Activated CD8-positive, alpha-beta T cell treated with anti-CD3 and anti-CD28 coated beads, Interleukin-2, amount 10 ng/mL, durations not matched to agents 7 days and 5 days (primary cell): ENCODE measurements around the gene PITPNM1. TPM values are rescaled to one million over a fixed set of nuclear protein-coding genes. Genes with fewer than 3 reads are reported as not detected.

ENCODE experiments used
- ATAC-seq: fragments of 150-1000 bp; cut with Tn5 transposase; one replicate; pipeline ENCODE4 v1.10.0; 2021; ENCODE audit warnings: moderate library complexity
- CTCF ChIA-PET: fragments of 350-600 bp; sonication (Branson Sonifier 250); formaldehyde crosslinking; loops from one replicate; lab custom pipeline; 2021; ENCODE audit warnings: antibody characterized with exemption; lab: Charles Lee
- POLR2A ChIA-PET: fragments of 350-600 bp; sonication (Branson Sonifier 250); formaldehyde crosslinking; loops from one replicate; lab custom pipeline; 2021; ENCODE audit warnings: antibody characterized with exemption; lab: Charles Lee
- DNase-seq: peaks from one replicate; pipeline ENCODE4 v3.0.0-alpha.2; 2020
- H3K27ac Mint-ChIP-seq: one replicate; pipeline ENCODE4 v1.8.0; 2021; ENCODE audit warnings: mild to moderate bottlenecking, mixed read lengths
- H3K27me3 Mint-ChIP-seq: one replicate; pipeline ENCODE4 v1.8.0; 2021; ENCODE audit warnings: low read depth, mixed read lengths
- H3K36me3 Mint-ChIP-seq: one replicate; pipeline ENCODE4 v1.8.0; 2021; ENCODE audit warnings: low read depth, mixed read lengths
- H3K4me1 Mint-ChIP-seq: one replicate; pipeline ENCODE4 v1.8.0; 2021; ENCODE audit warnings: low read depth, mixed read lengths
- H3K4me3 Mint-ChIP-seq: one replicate; pipeline ENCODE4 v1.8.0; 2021; ENCODE audit warnings: mild to moderate bottlenecking, mixed read lengths
- H3K9me3 Mint-ChIP-seq: one replicate; pipeline ENCODE4 v1.8.0; 2022; ENCODE audit warnings: mixed read lengths; ENCODE audit not compliant: insufficient read depth
- total RNA-seq, 2 experiments: library from RNA; stranded (reverse); gene quantifications; one replicate each; pipeline ENCODE4 v1.2.3, GENCODE V29; 2021

Gene PITPNM1
- total RNA-seq, 2 experiments from 2014 or later = 110 to 117 TPM

GRCh38 chr11:67456068-67456705 is 49.0 kb downstream of the PITPNM1 start:
- CTCF ChIA-PET = no interaction called here

DNA sequence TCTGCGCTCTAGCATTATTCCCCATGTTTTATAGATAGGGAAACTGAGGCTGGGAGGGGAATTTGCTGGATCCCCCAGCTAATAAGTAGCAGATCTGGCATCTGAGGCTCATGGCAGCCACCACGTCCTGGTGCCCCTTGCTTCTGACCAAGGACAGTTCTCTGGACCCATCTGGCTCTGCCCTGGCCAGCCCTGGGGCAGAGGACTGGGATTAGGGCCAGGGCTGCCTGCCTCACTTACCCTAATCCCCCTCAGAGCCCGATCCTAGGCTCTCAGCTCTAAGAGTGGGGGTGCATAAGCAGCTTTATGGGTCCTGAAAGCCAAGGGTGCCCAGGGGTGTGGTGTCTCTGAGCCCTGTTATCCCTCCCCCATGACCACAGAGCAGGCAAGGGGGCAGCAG is 50.1 kb downstream of the PITPNM1 start, which contains the start of gene CABP4:
Gene CABP4, plus strand, starts transcription at position 301 of the 400 bp plus-strand sequence. Its CDS starts 70 bp downstream, at position 371.
- Mint-ChIP-seq H3K4me3 (no peak within 1 kb of the TSS), H3K9me3 (no peaks in the 10 kb centered on the region), H3K27me3 (peaks cover 2% of the 10 kb centered on the region), H3K27ac (no peak within 1 kb of the TSS), H3K4me1 (peaks cover 8% of the 10 kb centered on the region), H3K36me3 (no peaks in the 10 kb centered on the region)
- DNase-seq (no peak), ATAC-seq (no peak)
- POLR2A ChIA-PET = interaction anchor here (2.4 kb wide), 1 partner anchor 18 kb away, joined by 6 read pairs; the partner anchor contains the start of gene PTPRCAP
- CTCF ChIA-PET = no interaction called here

More at GRCh38 chr11:67456068-67456705, 49.0 kb downstream of the PITPNM1 start:
- Mint-ChIP-seq H3K9me3 (no peaks in the 10 kb centered on the region), H3K4me1 (peaks cover 7% of the 10 kb centered on the region), H3K27ac (no peak overlapping the region), H3K36me3 (no peaks in the 10 kb centered on the region), H3K27me3 (peaks cover 2% of the 10 kb centered on the region), H3K4me3 (no peak overlapping the region)
- DNase-seq (no peak), ATAC-seq (no peak)
- POLR2A ChIA-PET = interaction anchor here (2.4 kb wide), 1 partner anchor 19 kb away, joined by 6 read pairs; the partner anchor contains the start of gene PTPRCAP

GRCh38 chr11:67453816-67454732 is 51.1 kb downstream of the PITPNM1 start:
- ChIA-PET POLR2A (no interaction called here), CTCF (no interaction called here)
- Mint-ChIP-seq H3K36me3 (no peaks in the 10 kb centered on the region), H3K9me3 (no peaks in the 10 kb centered on the region), H3K4me1 (peaks cover 6% of the 10 kb centered on the region), H3K27ac (no peak overlapping the region), H3K27me3 (no peaks in the 10 kb centered on the region), H3K4me3 (no peak overlapping the region)
- DNase-seq = no peak
- no peak for ATAC-seq

- Mint-ChIP-seq H3K9me3 (no peaks in the 10 kb centered on the region), H3K4me1 (peaks cover 9% of the 10 kb centered on the region), H3K27me3 (peaks cover under 1% of the 10 kb centered on the region), H3K36me3 (no peaks in the 10 kb centered on the region), H3K27ac (no peak within 1 kb of the TSS), H3K4me3 (no peak within 1 kb of the TSS)
- DNase-seq (no peak), ATAC-seq (no peak)
- ChIA-PET POLR2A (interaction anchor here (0.7 to 4.7 kb wide), 6 partner anchors 11 to 32 kb away, joined by 3 to 34 read pairs (median 3); partner anchors contain the start of genes PTPRCAP and RPS6KB2), CTCF (interaction anchor here (0.8 kb wide), 1 partner anchor 16 kb away, joined by 3 read pairs; no protein-coding TSS in a partner anchor)
Observed at GRCh38 chr11:67452141-67452952, 52.8 kb downstream of the PITPNM1 start, which contains the start of gene GPR152. Gene GPR152, minus strand, starts transcription at chr11:67452729. Its CDS starts 5 bp downstream, at chr11:67452724.

- Mint-ChIP-seq H3K27ac (no peak overlapping the region), H3K4me1 (peaks cover 9% of the 10 kb centered on the region), H3K4me3 (no peak overlapping the region), H3K9me3 (no peaks in the 10 kb centered on the region), H3K27me3 (peaks cover 2% of the 10 kb centered on the region), H3K36me3 (no peaks in the 10 kb centered on the region)
- ChIA-PET CTCF (interaction anchor here (1.4 kb wide), 1 partner anchor 69 kb away, joined by 3 read pairs; no protein-coding TSS in a partner anchor), POLR2A (interaction anchor here (0.7 to 4.7 kb wide), 5 partner anchors 12 to 23 kb away, joined by 3 to 34 read pairs (median 3); partner anchors contain the start of genes PTPRCAP and RPS6KB2)
- DNase-seq (no peak), ATAC-seq (no peak)
Observed at GRCh38 chr11:67451658-67451976, 53.5 kb downstream of the PITPNM1 start.

- POLR2A ChIA-PET = interaction anchor here (0.5 to 4.7 kb wide), 6 partner anchors 10 to 1925 kb away, joined by 3 to 34 read pairs (median 4); partner anchors contain the start of gene PTPRCAP
- Mint-ChIP-seq H3K4me1 (peaks cover 12% of the 10 kb centered on the region), H3K9me3 (no peaks in the 10 kb centered on the region), H3K36me3 (no peaks in the 10 kb centered on the region), H3K27ac (no peak overlapping the region), H3K27me3 (peaks cover 2% of the 10 kb centered on the region), H3K4me3 (no peak overlapping the region)
- ATAC-seq = no peak
- DNase-seq = no peak
- CTCF ChIA-PET = interaction anchor here (1.4 kb wide), 2 partner anchors 68 to 99 kb away, joined by 3 read pairs; no protein-coding TSS in a partner anchor
Observed at GRCh38 chr11:67450796-67451657, 54.1 kb downstream of the PITPNM1 start.

GRCh38 chr11:67449116-67449844 is 55.9 kb downstream of the PITPNM1 start:
- no peaks in the 10 kb centered on the region for H3K9me3 Mint-ChIP-seq
- ChIA-PET CTCF (interaction anchor here (1.4 kb wide), 1 partner anchor 98 kb away, joined by 3 read pairs; no protein-coding TSS in a partner anchor), POLR2A (interaction anchor here (0.7 to 4.7 kb wide), 4 partner anchors 8 to 41 kb away, joined by 3 to 34 read pairs (median 4); partner anchors contain the start of gene PTPRCAP)
- no peak for DNase-seq
- no peak overlapping the region for H3K27ac Mint-ChIP-seq
- peaks cover 28% of the 10 kb centered on the region for H3K4me1 Mint-ChIP-seq
- peaks cover 2% of the 10 kb centered on the region for H3K27me3 Mint-ChIP-seq
- no peak for ATAC-seq
- no peak overlapping the region for H3K4me3 Mint-ChIP-seq
- no peaks in the 10 kb centered on the region for H3K36me3 Mint-ChIP-seq

DNA sequence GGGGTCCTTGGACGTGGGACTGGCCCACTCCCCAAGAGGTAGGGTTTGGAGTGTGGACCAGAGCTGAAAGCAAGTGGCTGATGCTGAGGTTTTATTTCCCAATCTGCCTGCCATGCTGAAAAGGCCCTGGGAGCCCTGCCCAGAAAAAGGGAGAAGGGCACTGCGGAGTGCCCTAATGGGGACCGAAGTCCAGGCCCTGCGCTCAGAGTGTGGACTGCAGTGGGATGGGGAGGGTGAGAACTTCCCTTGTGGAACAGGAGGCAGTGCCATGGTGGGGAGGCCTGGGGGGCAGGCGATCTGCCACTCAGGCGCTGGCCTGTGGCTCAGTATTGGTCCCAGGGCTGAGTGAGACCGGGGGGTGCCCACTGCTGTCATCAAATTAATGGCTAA is 56.9 kb downstream of the PITPNM1 start:
- no peak for DNase-seq
- H3K27me3 Mint-ChIP-seq = peaks cover 2% of the 10 kb centered on the region
- no peaks in the 10 kb centered on the region for H3K9me3 Mint-ChIP-seq
- H3K4me3 Mint-ChIP-seq = no peak overlapping the region
- no peak overlapping the region for H3K27ac Mint-ChIP-seq
- H3K36me3 Mint-ChIP-seq = no peaks in the 10 kb centered on the region
- ChIA-PET POLR2A (interaction anchor here (1.0 kb wide), 2 partner anchors 17 to 40 kb away, joined by 3 read pairs; no protein-coding TSS in a partner anchor), CTCF (interaction anchor here (1.0 kb wide), 1 partner anchor 11 kb away, joined by 3 read pairs; no protein-coding TSS in a partner anchor)
- no peak for ATAC-seq
- peaks cover 35% of the 10 kb centered on the region for H3K4me1 Mint-ChIP-seq

- POLR2A ChIA-PET = interaction anchor here (1.0 to 1.9 kb wide), 3 partner anchors 8 to 28 kb away, joined by 3 to 6 read pairs (median 6); partner anchors contain the start of gene PTPRCAP
- peaks cover 2% of the 10 kb centered on the region for H3K27me3 Mint-ChIP-seq
- peak overlapping the region; percentile 63 for H3K27ac Mint-ChIP-seq
- peak overlapping the region; percentile 40 for H3K4me3 Mint-ChIP-seq
- CTCF ChIA-PET = no interaction called here
- H3K4me1 Mint-ChIP-seq = peaks cover 54% of the 10 kb centered on the region
- ATAC-seq (no peak), DNase-seq (no peak)
- no peaks in the 10 kb centered on the region for H3K9me3 Mint-ChIP-seq
- peaks cover 6% of the 10 kb centered on the region for H3K36me3 Mint-ChIP-seq
Observed at GRCh38 chr11:67445515-67445914, 59.6 kb downstream of the PITPNM1 start.
